BJ (cell line): ENCODE results near the gene PACRG. TPM values are rescaled to one million over a fixed set of nuclear protein-coding genes. Genes with fewer than 3 reads are reported as not detected.

ENCODE experiments used
- CTCF ChIA-PET: fragments of 350-600 bp; formaldehyde crosslinking; extraction: SDS; loops from one replicate; lab custom pipeline; 2021; ENCODE audit warnings: antibody characterized with exemption, inconsistent platforms; lab: Yijun Ruan, JAX
- POLR2A ChIA-PET: fragments of 300-600 bp; sonication (Branson Sonifier 250); formaldehyde crosslinking; extraction: SDS; loops from one replicate; lab custom pipeline; 2021; ENCODE audit warnings: antibody characterized with exemption; lab: Charles Lee
- DNase-seq: peaks from one replicate; pipeline ENCODE4 v3.0.0-alpha.2; 2011; ENCODE audit warnings: low read depth
- H3K27me3 ChIP-seq: 2 replicates; pipeline ENCODE4 v1.6.0; 2011; ENCODE audit warnings: low read length; ENCODE audit not compliant: control insufficient read depth, insufficient read depth
- H3K36me3 ChIP-seq: 2 replicates; pipeline ENCODE4 v1.5.1; 2011; ENCODE audit warnings: low read length; ENCODE audit not compliant: control insufficient read depth, insufficient read depth
- H3K4me3 ChIP-seq: 2 replicates; pipeline ENCODE4 v1.5.1; 2011; ENCODE audit warnings: low read depth, mild to moderate bottlenecking, control low read depth, low read length
- polyA plus RNA-seq: library from polyadenylated mRNA; depleted of rRNA; stranded (reverse); fragments of >200 nt; gene quantifications from 2 replicates; pipeline ENCODE4 v1.2.3, GENCODE V29; 2011
- TF ChIP-seq, protein P1 (sequence below): IDR thresholded peaks from 2 replicates; pipeline ENCODE4 v1.5.1; 2011; ENCODE audit warnings: low read depth, mild to moderate bottlenecking, control low read depth, inconsistent platforms, low read length, moderate library complexity; ENCODE audit not compliant: insufficient read depth

PACRG gene
- polyA plus RNA-seq, 1 experiment: 0.20 TPM

DNA sequence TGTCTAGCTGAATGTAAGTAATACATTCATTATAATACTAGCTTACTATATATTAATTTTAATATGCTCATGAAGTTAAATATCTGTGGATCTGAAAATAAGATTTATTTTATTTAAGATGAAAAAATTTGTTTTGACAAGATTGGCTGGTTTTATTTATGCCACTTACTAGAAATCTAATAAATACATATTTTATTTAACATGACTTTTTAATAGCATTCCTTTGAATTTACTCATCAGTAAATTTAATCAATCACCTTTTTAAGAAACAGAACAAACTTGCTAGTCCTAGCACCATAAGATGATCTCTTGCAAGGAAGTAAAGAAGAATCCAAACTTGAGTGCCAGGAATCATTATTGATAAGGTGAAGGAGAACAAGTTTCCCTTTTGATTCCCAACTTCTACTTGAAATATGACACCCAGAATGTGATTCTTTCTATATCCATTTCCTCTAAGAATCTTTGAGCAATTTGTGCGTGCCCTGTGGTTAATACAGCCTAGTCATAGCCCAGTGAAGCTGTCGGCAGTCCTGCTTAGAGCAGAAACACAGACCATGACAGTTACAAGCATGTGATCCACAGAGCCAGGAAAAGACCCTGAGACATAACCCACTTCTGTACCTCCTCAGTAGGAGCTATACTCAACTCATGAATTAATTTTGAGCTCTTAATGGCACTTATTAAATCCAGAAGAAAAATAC lies 404.4 kb downstream of the PACRG start:
- TF ChIP-seq, protein P1, sequence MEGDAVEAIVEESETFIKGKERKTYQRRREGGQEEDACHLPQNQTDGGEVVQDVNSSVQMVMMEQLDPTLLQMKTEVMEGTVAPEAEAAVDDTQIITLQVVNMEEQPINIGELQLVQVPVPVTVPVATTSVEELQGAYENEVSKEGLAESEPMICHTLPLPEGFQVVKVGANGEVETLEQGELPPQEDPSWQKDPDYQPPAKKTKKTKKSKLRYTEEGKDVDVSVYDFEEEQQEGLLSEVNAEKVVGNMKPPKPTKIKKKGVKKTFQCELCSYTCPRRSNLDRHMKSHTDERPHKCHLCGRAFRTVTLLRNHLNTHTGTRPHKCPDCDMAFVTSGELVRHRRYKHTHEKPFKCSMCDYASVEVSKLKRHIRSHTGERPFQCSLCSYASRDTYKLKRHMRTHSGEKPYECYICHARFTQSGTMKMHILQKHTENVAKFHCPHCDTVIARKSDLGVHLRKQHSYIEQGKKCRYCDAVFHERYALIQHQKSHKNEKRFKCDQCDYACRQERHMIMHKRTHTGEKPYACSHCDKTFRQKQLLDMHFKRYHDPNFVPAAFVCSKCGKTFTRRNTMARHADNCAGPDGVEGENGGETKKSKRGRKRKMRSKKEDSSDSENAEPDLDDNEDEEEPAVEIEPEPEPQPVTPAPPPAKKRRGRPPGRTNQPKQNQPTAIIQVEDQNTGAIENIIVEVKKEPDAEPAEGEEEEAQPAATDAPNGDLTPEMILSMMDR: no peak
- ChIA-PET CTCF (interaction anchor here (0.6 kb wide), 1 partner anchor 178 kb away, joined by 4 read pairs; no protein-coding TSS in a partner anchor), POLR2A (no interaction called here)
- Histone ChIP-seq H3K36me3 (no peaks in the 10 kb centered on the region), H3K4me3 (no peak overlapping the region), H3K27me3 (no peaks in the 10 kb centered on the region)
- DNase-seq: no peak

DNA sequence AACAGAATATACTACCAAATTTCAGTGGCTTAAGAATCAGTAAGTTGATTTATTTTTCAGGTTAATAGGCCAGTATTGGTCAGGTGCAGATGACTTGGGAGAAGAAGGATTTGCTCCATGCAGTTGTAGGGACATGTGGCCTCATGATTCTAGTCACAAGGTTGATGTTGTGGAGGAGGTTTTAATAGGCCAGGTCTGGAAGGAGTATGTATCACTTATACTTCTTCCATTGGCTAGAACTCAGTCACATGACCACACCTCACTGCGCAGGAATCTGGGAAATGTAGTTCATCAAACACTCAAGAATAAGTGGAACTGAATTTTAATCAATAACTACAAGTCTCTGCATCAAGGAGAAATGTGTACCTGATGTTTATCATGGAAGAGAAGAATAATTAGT lies 405.2 kb downstream of the PACRG start:
- no peak for DNase-seq
- ChIA-PET CTCF (interaction anchor here (0.6 kb wide), 1 partner anchor 179 kb away, joined by 4 read pairs; no protein-coding TSS in a partner anchor), POLR2A (no interaction called here)
- no peak overlapping the region for H3K4me3 ChIP-seq
- TF ChIP-seq, protein P1: no peak
- H3K27me3 ChIP-seq: no peaks in the 10 kb centered on the region
- no peaks in the 10 kb centered on the region for H3K36me3 ChIP-seq

DNA sequence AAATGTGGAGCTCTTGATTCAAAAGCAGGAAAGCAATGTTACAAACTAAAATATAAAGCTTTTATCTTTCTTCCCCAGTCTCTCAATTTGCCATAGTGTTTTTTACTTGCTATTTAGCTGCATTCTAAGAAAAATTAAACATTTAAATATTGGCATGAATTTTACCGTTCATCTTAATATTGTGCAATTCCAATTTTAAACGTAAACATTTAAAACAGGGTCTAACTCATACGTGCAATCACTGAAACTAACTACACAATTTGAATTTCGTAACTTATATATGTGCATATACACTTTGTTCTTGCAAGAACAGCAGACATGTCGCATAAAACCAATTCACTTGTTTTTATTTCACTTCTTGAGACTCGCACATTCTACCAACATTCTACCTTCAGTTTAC lies 405.9 kb downstream of the PACRG start:
- Histone ChIP-seq H3K4me3 (no peak overlapping the region), H3K36me3 (no peaks in the 10 kb centered on the region), H3K27me3 (no peaks in the 10 kb centered on the region)
- POLR2A ChIA-PET: no interaction called here
- CTCF ChIA-PET: no interaction called here
- no peak for DNase-seq
- TF ChIP-seq, protein P1: no peak

DNA sequence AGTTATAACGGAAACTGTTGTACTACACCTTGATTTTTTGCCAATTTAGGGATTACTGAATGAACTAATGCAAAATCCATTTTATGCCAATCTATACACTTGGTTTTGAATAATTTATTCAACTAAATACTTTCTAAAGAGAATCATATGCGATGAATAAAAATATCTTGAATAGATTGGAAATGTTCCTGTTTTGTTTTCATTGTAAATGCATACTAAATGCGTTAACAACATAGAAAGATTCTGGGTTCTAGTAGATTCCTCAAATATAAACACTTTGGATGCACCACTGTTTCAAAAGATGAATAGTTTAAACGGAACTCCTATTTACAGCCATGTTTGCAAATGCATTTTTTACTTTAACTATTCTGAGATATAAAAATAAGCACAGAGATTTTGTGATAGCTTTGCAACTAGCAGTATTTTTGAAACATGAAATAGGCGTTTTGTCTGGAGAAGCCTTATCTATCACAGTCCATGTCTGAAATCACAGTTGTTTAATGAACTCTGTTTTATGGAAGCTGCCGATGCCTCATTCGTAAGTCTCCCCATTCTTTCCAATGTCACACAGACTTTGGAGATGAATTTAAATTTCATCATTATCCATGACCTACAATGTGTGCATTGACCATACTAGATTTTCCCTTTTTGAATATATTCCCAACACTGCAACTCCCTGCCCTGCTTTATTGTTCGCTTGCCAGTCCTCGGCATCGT lies 409.1 kb downstream of the PACRG start:
- no peaks in the 10 kb centered on the region for H3K36me3 ChIP-seq
- CTCF ChIA-PET: no interaction called here
- H3K4me3 ChIP-seq: no peak overlapping the region
- TF ChIP-seq, protein P1: no peak
- H3K27me3 ChIP-seq: no peaks in the 10 kb centered on the region
- POLR2A ChIA-PET: no interaction called here
- DNase-seq: no peak

DNA sequence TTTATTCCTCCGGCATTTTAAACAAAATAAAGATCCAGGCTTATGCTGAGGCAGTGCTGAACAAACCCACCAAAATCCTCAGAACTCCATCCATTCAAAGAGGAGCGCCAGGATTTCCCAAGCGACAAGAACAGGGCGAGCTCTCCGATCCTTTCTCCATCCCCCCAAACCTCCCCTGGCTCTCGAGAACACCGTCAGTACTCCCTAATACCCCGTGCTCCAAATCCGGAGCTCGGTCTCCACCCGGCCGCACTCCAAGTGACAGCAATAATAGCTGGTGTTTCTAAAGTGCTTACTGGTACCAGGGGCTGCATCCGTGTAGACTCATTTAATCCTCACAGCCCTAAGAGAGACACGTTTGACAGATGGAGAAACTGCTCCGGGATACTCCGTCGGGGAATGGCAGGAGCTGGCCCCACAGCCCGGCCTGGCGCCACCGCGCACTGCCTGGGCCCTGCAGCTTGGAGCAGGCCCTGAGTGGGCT lies 409.7 kb downstream of the PACRG start:
- ChIA-PET CTCF (no interaction called here), POLR2A (no interaction called here)
- TF ChIP-seq, protein P1: no peak
- no peak for DNase-seq
- Histone ChIP-seq H3K27me3 (no peaks in the 10 kb centered on the region), H3K36me3 (no peaks in the 10 kb centered on the region), H3K4me3 (no peak overlapping the region)
